ENCODE measurements around the gene NOXO1.

GRCh38 chr16:1929105-1929504 is 52.2 kb downstream of the NOXO1 start:
- TF ChIP-seq POLR2A (IDR thresholded peaks at IDR 0.05; ENCODE audit: low read length) (no peak), GATA1 (IDR thresholded peaks at IDR 0.05; ENCODE audit: low read depth, low read length) (no peak)
